Activated T-cell treated with anti-CD3 and anti-CD28 coated beads, Interleukin-2, amount 50 U/mL, for 72 hours (primary cell): ENCODE data around the gene PRR30. TPM values are rescaled to one million over a fixed set of nuclear protein-coding genes. Genes with fewer than 3 reads are reported as not detected.
A peak's percentile ranks its signal among the peaks of the same experiment; 100 is the strongest.

Source experiments
- ATAC-seq, 2 donors: fragments of 150-1000 bp; cut with Tn5 transposase; replicated peaks in 1 of 2; 2 replicates each; pipeline ENCODE4 v1.10.0; 2021; ENCODE audit warnings: moderate library complexity in 2 of 2, mild to moderate bottlenecking in 1 of 2
- DNase-seq, 2 donors: peaks; one replicate each; pipeline ENCODE4 v3.0.0; 2021 to 2022; ENCODE audit warnings: mixed read lengths in 1 of 2
- H3K27ac Mint-ChIP-seq: one replicate; pipeline ENCODE4 v1.8.0; 2022; ENCODE audit warnings: mild to moderate bottlenecking, moderate library complexity, mixed read lengths
- H3K27me3 Mint-ChIP-seq: one replicate; pipeline ENCODE4 v1.8.0; 2022; ENCODE audit warnings: low read depth, mixed read lengths
- H3K36me3 Mint-ChIP-seq, 2 donors: one replicate each; pipeline ENCODE4 v1.8.0; 2022; ENCODE audit warnings: mixed read lengths in 2 of 2, mild to moderate bottlenecking in 1 of 2; ENCODE audit not compliant: insufficient read depth in 2 of 2
- H3K4me1 Mint-ChIP-seq: one replicate; pipeline ENCODE4 v1.8.0; 2022; ENCODE audit warnings: low read depth, mixed read lengths
- H3K4me3 Mint-ChIP-seq, 2 donors: one replicate each; pipeline ENCODE4 v1.8.0; 2022; ENCODE audit warnings: mild to moderate bottlenecking in 2 of 2, mixed read lengths in 2 of 2, moderate library complexity in 2 of 2
- H3K9me3 Mint-ChIP-seq, 2 donors: one replicate each; pipeline ENCODE4 v1.8.0; 2022; ENCODE audit warnings: mixed read lengths in 2 of 2
- total RNA-seq, 2 donors: library from RNA; stranded (reverse); gene quantifications; one replicate each; pipeline ENCODE4 v1.2.3, GENCODE V29; 2022

The PRR30 gene
- total RNA-seq, 2 donors from 2014 or later, result not detected

DNA sequence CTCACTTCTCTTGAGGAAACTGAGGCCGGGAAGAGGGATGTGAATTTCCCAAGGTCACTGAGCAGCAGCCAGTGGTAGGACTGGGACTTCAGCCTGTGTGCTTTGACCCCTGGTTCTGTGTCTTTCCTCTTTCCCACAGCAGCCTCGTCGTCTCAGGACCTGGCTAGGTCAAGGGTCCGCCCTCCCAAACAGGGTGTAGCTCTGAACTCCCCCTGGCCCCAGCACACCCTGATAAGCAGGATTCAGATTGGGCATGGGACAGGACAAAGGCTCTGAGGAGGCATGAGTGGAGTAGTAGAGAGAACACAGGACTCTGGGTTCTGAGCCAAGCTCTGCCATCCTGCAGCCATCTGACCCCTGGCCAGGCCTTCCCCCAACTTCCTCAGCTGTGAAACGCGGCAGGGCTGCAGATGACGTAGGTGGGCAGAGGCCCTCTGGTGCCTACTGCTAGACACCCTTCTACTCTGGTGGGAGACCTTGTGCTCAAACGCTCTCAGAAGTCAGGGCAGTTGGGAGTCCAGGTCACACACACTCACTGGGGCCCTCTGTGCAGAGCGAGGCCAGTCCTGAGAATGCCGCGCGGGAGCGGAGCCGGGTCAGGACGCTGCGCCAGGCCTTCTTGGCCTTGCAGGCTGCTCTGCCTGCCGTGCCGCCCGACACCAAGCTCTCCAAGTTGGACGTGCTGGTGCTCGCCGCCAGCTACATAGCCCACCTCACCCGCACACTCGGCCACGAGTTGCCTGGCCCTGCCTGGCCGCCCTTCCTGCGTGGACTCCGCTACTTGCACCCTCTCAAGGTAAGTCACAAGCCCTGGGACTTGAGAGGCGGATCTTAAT is 10.6 kb upstream of the PRR30 start:
- ATAC-seq, result no peak
- peaks cover 6% of the 10 kb centered on the region for H3K27me3 Mint-ChIP-seq
- no peak overlapping the region for H3K27ac Mint-ChIP-seq

GRCh38 chr2:27148801-27149439 is 9.7 kb upstream of the PRR30 start, which contains the start of gene TCF23:
Gene TCF23 (plus strand): TSS chr2:27149004. CDS start chr2:27149134, 130 bp downstream.
- Mint-ChIP-seq H3K27ac (no peak within 1 kb of the TSS), H3K4me3 (no peak within 1 kb of the TSS), H3K27me3 (peaks cover 15% of the 10 kb centered on the region), H3K36me3 (no peaks in the 10 kb centered on the region), H3K4me1 (no peaks in the 10 kb centered on the region), H3K9me3 (no peaks in the 10 kb centered on the region)
- DNase-seq (no peak), ATAC-seq (no peak)

More for the DNA sequence above, 10.6 kb upstream of the PRR30 start:
- no peaks in the 10 kb centered on the region for H3K4me1 Mint-ChIP-seq
- DNase-seq, result no peak
- H3K36me3 Mint-ChIP-seq, result no peaks in the 10 kb centered on the region
- no peaks in the 10 kb centered on the region for H3K9me3 Mint-ChIP-seq
- H3K4me3 Mint-ChIP-seq, result no peak overlapping the region

DNA sequence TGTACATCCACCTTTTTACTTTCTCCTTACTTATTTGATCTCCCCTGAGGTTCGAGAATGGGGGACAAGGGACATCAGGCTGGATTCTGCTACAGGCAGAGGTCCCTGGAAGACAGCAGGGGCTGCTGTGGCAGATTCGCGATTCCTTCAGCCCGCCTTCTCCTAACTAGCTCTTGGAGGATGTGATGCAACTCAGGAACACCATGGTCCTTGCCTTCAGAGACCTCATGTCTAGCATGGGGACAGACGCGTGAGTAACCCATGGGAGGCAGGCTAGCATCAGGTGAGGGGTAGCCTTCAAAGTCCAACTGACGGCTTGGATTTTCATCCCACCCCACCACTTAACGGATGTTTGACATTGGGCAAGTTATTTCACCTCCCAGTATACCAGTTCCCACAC is 8.7 kb upstream of the PRR30 start:
- no peaks in the 10 kb centered on the region for H3K36me3 Mint-ChIP-seq
- H3K4me1 Mint-ChIP-seq, result no peaks in the 10 kb centered on the region
- peaks cover 0 to 6% of the 10 kb centered on the region in 2 donors for H3K9me3 Mint-ChIP-seq
- no peak overlapping the region for H3K27ac Mint-ChIP-seq
- no peak overlapping the region for H3K4me3 Mint-ChIP-seq
- peaks cover 22% of the 10 kb centered on the region for H3K27me3 Mint-ChIP-seq
- DNase-seq, result no peak
- no peak for ATAC-seq

GRCh38 chr2:27145682-27146081 is 6.5 kb upstream of the PRR30 start:
- H3K4me1 Mint-ChIP-seq, result no peaks in the 10 kb centered on the region
- peaks cover 23% of the 10 kb centered on the region for H3K27me3 Mint-ChIP-seq
- ATAC-seq (no peak), DNase-seq (no peak)
- no peak overlapping the region for H3K4me3 Mint-ChIP-seq
- H3K27ac Mint-ChIP-seq, result no peak overlapping the region
- H3K9me3 Mint-ChIP-seq, result peaks cover 0 to 6% of the 10 kb centered on the region in 2 donors
- H3K36me3 Mint-ChIP-seq, result no peaks in the 10 kb centered on the region

DNA sequence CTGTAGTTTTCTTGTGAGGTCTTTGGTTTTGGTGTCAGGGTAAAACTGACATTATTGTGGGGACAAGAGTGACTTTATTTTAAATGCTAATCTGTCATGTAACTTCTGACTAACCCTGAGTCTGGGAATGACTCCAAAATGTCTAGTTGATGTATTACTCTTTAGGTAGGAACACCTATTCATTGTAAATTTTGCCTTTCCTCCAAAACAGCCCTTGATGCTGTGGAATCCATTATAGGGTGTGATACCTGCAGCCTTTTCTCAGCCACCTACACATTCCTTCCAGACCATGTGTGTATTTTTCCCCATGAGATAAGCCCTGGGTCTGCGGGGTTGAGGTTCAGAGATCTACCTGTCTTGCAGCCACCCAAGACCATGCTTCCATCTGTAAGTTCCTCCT is 4.1 kb upstream of the PRR30 start:
- no peak for DNase-seq
- H3K27ac Mint-ChIP-seq, result no peak overlapping the region
- H3K36me3 Mint-ChIP-seq, result no peaks in the 10 kb centered on the region
- no peak overlapping the region for H3K4me3 Mint-ChIP-seq
- no peak for ATAC-seq
- no peaks in the 10 kb centered on the region for H3K4me1 Mint-ChIP-seq
- H3K27me3 Mint-ChIP-seq, result peaks cover 20% of the 10 kb centered on the region
- H3K9me3 Mint-ChIP-seq, result peaks cover 0 to 6% of the 10 kb centered on the region in 2 donors

GRCh38 chr2:27138111-27138510 is 1.1 kb downstream of the PRR30 start:
- peaks cover 0 to 1% of the 10 kb centered on the region in 2 donors for H3K9me3 Mint-ChIP-seq
- H3K27ac Mint-ChIP-seq, result no peak overlapping the region
- DNase-seq (no peak), ATAC-seq (no peak)
- peaks cover 14% of the 10 kb centered on the region for H3K4me1 Mint-ChIP-seq
- peaks cover 3% of the 10 kb centered on the region for H3K27me3 Mint-ChIP-seq
- H3K36me3 Mint-ChIP-seq, result peaks cover 2% of the 10 kb centered on the region in 2 donors
- no peak overlapping the region for H3K4me3 Mint-ChIP-seq

DNA sequence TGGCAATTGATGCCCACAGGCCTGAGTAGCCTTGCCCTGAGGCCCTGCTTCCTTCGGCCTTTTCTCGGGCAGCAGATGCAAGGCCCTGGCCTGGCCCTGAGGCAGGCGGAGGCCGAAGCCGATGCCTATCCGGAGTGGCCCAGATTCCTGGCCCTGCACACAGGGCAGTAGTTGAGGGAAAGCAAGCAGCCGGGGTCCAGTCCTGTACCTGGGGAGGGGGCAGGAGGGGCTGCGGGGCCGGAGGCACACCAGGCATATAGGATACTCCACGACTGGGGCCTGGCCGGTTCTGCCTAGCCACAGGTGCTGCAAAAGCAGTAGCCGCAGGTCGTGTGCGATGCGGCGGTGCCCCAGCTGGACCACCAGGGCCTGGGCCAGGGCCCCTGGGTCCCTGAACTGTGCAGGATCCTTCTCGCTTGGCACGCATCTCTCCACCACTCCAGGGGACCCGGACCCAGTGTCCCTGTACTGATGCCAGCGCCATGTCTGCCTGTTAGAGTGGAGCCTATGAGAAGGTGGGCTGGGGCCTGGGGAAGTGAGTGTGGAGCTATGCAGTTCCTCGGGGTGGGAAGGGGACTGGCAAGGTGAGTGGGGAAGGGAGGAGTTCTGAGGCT is 1.8 kb downstream of the PRR30 start:
- DNase-seq, result no peak
- no peaks in the 10 kb centered on the region for H3K9me3 Mint-ChIP-seq
- H3K4me3 Mint-ChIP-seq, result no peak overlapping the region
- no peaks in the 10 kb centered on the region for H3K27me3 Mint-ChIP-seq
- no peak for ATAC-seq
- H3K36me3 Mint-ChIP-seq, result peaks cover 2 to 4% of the 10 kb centered on the region in 2 donors
- peaks cover 20% of the 10 kb centered on the region for H3K4me1 Mint-ChIP-seq
- H3K27ac Mint-ChIP-seq, result no peak overlapping the region

DNA sequence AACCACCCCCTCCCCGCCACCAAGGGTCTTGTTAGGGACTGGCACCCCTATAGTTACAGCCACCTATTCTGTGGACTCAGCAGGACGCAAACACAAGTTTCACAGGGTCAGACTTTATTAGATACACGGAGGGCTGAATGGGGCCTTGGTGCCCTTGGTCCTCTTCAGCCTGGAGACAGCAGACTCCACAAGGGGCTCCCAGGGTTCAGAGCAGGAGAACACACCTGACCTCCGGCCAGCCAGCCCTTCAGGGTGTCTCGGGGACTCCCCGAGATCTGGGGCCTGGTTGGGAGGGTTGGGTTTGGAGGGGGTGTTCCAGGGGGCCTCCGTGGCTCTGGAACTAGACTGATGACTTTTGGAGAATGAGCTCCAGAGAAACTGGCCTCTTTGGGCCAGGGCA is 2.5 kb downstream of the PRR30 start:
- Mint-ChIP-seq H3K9me3 (no peaks in the 10 kb centered on the region), H3K4me1 (peaks cover 20% of the 10 kb centered on the region), H3K4me3 (no peak overlapping the region), H3K27ac (no peak overlapping the region), H3K36me3 (peaks cover 2 to 5% of the 10 kb centered on the region in 2 donors), H3K27me3 (no peaks in the 10 kb centered on the region)
- DNase-seq (no peak), ATAC-seq (no peak)

DNA sequence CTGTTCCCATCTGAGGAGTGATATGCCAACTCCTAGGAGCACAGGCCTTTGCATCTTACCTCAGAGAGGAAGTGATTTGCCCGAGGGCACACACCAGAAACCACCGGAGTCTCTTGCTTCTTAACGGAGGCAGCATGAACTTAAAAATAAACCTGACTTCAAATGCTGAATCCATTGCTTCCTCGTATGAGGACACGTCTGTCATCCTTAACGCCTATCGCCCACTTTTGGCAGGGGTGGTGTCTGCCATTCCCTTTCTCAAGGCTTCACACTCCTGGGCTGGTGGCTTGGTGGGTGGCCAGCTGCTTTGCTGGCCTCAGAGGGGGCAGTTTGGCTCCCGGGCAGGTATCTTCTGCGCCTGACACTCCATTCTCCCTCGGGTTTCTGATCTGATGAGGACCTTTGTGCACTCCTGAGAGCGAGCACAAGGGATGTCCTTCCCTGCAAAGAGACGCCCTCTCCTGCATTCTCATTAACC is 3.7 kb downstream of the PRR30 start:
- Mint-ChIP-seq H3K4me1 (peaks cover 20% of the 10 kb centered on the region), H3K9me3 (no peaks in the 10 kb centered on the region), H3K4me3 (peak overlapping the region; percentile 95 to 97), H3K27me3 (no peaks in the 10 kb centered on the region), H3K36me3 (peaks cover 2 to 6% of the 10 kb centered on the region in 2 donors), H3K27ac (peak overlapping the region; percentile 50)
- ATAC-seq (no peak), DNase-seq (no peak)

DNA sequence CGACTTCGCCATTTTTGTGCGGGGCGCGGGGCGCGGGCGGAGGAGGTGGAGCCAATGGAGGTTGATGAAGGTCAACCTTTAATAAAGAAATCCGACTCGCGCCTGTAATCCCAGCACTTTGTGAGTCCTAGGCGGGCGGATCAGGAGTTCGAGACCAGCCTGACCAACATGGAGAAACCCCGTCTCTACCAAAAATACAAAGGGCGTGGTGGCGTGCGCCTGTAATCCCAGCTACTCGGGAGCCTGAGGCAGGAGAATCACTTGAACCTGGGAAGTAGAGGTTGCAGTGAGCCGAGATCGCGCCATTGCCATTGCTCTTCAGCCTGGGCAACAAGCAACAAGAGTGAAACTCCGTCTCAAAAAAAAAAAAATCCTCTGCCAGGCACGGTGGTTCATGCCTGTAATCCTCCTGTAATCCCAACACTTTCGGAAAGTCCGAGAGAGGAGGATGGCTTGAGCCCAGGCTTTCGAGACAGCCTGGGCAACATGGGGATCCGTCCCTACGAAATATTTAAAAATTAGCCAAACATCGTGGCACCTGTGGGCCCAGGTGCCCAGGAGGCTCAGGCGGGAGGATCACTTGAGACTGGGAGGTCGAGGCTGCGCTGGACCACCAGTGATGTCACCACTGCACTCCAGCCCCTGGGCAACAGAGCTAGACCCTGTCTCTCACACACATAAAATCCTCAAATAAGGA is 4.3 kb downstream of the PRR30 start:
- DNase-seq (no peak), ATAC-seq (no peak)
- Mint-ChIP-seq H3K4me1 (peaks cover 20% of the 10 kb centered on the region), H3K27me3 (no peaks in the 10 kb centered on the region), H3K4me3 (peak overlapping the region; percentile 95 to 97), H3K36me3 (peaks cover 2 to 6% of the 10 kb centered on the region in 2 donors), H3K27ac (peak overlapping the region; percentile 98), H3K9me3 (no peaks in the 10 kb centered on the region)

DNA sequence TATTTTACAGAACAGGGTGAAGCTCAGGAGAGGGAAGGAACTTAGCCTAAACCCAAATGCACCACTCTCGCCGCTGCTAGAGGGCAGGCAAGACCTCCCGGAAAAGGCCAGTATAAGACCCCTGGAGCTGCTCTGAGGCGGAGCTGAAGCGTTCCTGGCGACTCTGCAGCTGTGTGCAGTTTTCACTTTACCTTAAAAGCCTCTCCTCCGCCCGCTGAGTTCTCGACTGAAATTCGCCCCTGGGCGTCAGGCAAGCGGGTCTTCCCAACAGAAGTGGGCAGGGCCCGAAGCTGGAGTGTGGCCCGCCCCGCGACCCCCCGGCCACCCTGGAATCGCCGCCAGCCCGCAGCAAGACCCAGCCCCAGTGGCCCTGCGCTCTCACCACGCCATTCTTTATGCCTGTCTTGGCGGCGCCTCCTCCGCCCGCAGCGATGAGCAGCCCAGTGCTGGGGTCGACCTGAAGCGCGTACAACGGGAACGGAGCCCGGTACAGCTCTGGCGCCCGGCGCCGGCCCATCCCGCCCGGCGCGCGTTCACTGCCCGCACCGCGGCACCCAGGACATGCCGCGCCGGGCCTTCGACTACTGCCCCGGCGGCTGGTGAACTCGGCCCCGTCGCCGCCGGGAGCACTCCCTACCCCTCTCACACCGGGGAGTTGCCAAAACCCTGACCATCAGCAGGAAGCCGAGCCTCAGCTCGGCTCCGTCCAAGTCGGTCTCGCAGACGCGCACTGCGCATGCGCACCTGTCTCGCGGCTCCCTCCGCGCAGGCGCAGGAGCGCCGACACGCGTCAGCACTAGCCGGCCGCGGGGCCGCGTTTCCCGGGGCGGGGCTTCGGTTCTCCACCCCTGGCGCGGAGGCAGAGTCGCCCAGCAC is 5.1 kb downstream of the PRR30 start, which contains the start of gene PREB:
TSS of gene PREB (minus strand) at position 732 of the 876 bp plus-strand sequence. CDS start at position 517, 215 bp downstream.
- ATAC-seq, result peak; percentile 94 to 96

More for the DNA sequence above, 5.1 kb downstream of the PRR30 start, which contains the start of gene PREB:
- Mint-ChIP-seq H3K9me3 (no peaks in the 10 kb centered on the region), H3K27ac (peak within 1 kb of the TSS; percentile 98), H3K36me3 (peaks cover 2 to 6% of the 10 kb centered on the region in 2 donors), H3K4me1 (peaks cover 20% of the 10 kb centered on the region), H3K4me3 (peak within 1 kb of the TSS; percentile 95 to 97), H3K27me3 (no peaks in the 10 kb centered on the region)
- peak; percentile 99 to 100 for DNase-seq
